ENCODE data around the gene SORCS2.

GRCh38 chr4:7466215-7466614 lies 273.9 kb downstream of the SORCS2 start:
- TF ChIP-seq CTCF (IDR thresholded peaks at IDR 0.05; ENCODE audit: low read depth, low read length, poor library complexity, severe bottlenecking) (no peak), EZH2phosphoT487 (IDR thresholded peaks at IDR 0.05; ENCODE audit: borderline replicate concordance, low read length) (no peak)

Measured in DOHH2 (cell line).